HEK293T (cell line): Measurements from ENCODE around the gene DPM1.

Source experiments
- CTBP1 ChIP-seq: fragments of 450-650 bp; IDR thresholded peaks from 2 replicates; pipeline ENCODE4 v1.6.1; 2016; ENCODE audit warnings: borderline replicate concordance
- ELF4 ChIP-seq: fragments of 450-650 bp; IDR thresholded peaks from 2 replicates; pipeline ENCODE4 v1.6.1; 2017; ENCODE audit warnings: antibody characterized with exemption
- FOXM1 ChIP-seq: fragments of 450-650 bp; IDR thresholded peaks from 2 replicates; pipeline ENCODE4 v1.6.1; 2017; ENCODE audit warnings: mild to moderate bottlenecking, borderline replicate concordance
- SP1 ChIP-seq: fragments of 450-650 bp; IDR thresholded peaks from 2 replicates; pipeline ENCODE4 v1.6.1; 2017
- SUZ12 ChIP-seq: fragments of 450-650 bp; IDR thresholded peaks from 2 replicates; pipeline ENCODE4 v1.6.1; 2016; ENCODE audit warnings: mild to moderate bottlenecking
- TARDBP ChIP-seq: fragments of 450-650 bp; IDR thresholded peaks from 2 replicates; pipeline ENCODE4 v1.6.1; 2016
- TF ChIP-seq, protein P1 (sequence below): fragments of 450-650 bp; IDR thresholded peaks from 2 replicates; pipeline ENCODE4 v1.6.1; 2016

DNA sequence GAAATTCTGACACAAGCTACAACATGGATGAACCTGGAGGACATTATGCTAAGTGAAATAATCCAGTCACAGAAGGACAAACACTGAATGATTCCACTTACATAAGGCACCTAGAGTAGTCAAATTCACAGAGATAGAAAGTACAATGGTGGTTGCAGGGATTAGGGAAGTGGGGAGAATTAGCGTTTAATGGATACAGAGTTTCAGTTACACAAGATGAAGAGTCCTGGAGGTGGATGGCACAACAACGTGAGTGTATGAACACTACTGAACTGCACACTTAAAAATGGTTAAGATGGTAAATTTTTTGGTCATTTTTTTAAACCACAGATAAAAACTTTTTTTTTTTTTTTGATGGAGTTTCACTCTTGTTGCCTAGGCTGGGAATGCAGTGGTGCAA, 25.0 kb upstream of the DPM1 start:
- TF ChIP-seq ELF4: no peak
- TF ChIP-seq FOXM1: no peak
- no peak for TF ChIP-seq CTBP1
- TF ChIP-seq TARDBP: no peak
- TF ChIP-seq SUZ12: no peak
- TF ChIP-seq SP1: no peak
- TF ChIP-seq, protein P1, sequence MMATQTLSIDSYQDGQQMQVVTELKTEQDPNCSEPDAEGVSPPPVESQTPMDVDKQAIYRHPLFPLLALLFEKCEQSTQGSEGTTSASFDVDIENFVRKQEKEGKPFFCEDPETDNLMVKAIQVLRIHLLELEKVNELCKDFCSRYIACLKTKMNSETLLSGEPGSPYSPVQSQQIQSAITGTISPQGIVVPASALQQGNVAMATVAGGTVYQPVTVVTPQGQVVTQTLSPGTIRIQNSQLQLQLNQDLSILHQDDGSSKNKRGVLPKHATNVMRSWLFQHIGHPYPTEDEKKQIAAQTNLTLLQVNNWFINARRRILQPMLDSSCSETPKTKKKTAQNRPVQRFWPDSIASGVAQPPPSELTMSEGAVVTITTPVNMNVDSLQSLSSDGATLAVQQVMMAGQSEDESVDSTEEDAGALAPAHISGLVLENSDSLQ: no peak
